K562 (cell line): ENCODE measurements around the gene LRRC37A3. TPM values are rescaled to one million over a fixed set of nuclear protein-coding genes. Genes with fewer than 3 reads are reported as not detected.
"Not testable (repeated sequence)": the region's sequence is repeated elsewhere in the genome, so short reads cannot be mapped to it uniquely, and the experiment has no call there.

Experiments used
- ATAC-seq: fragments of 200-7000 bp; cut with Tn5 transposase; 3 replicates; pipeline ENCODE4 v1.9.1; 2020; ENCODE audit warnings: moderate library complexity
- BruUV-seq: library from RNA; stranded (reverse); fragments of 400-500 nt; replicated peaks from 2 replicates; lab custom pipeline; 2021; lab: Mats Ljungman, UMichigan
- CTCF ChIA-PET: fragments of 300-600 bp; formaldehyde crosslinking; extraction: SDS; loops from one replicate; lab custom pipeline; 2021; ENCODE audit warnings: low intra/inter-chr PET ratio; lab: Yijun Ruan, JAX
- POLR2A ChIA-PET: fragments of 300-600, 350-650 bp; sonication (Branson Sonifier 250); formaldehyde crosslinking; extraction: SDS; loops from one replicate; lab custom pipeline; 2021; ENCODE audit warnings: antibody characterized with exemption, inconsistent platforms; lab: Yijun Ruan, JAX
- DNase-seq, 4 experiments: peaks; one replicate each; pipeline versions ENCODE4 v3.0.0 to v3.0.0-alpha.2; 2011 to 2018; ENCODE audit warnings: low spot score in 3 of 4, mixed read lengths in 3 of 4; ENCODE audit errors: extremely low read depth in 1 of 4
- FAIRE-seq: peaks from 2 replicates; lab custom pipeline; 2011; peaks lifted over from hg19 to GRCh38; lab: Jason Lieb, UNC
- H2AFZ ChIP-seq: 2 replicates; pipeline ENCODE4 v1.6.0; 2011; ENCODE audit warnings: low read depth, low read length, control low read depth, inconsistent platforms
- H3K27ac ChIP-seq: fragments of 200-600 bp; 3 replicates; pipeline ENCODE4 v1.8.0; 2011; ENCODE audit warnings: low read depth, mild to moderate bottlenecking, control low read depth, inconsistent platforms, low read length, moderate library complexity, mixed read lengths; ENCODE audit errors: extremely low read depth
- H3K27me3 ChIP-seq, 2 experiments: fragments of 300-600 bp in 1 of 2; 2 replicates in 1 of 2; 3 replicates in 1 of 2; pipeline versions ENCODE4 v1.6.0 to v1.8.0; 2011; ENCODE audit warnings: inconsistent platforms in 2 of 2, low read length in 2 of 2, mild to moderate bottlenecking in 1 of 2, mixed read lengths in 1 of 2, moderate library complexity in 1 of 2; ENCODE audit not compliant: control insufficient read depth in 2 of 2, insufficient read depth in 2 of 2
- H3K36me3 ChIP-seq: fragments of 300-600 bp; 3 replicates; pipeline ENCODE4 v1.8.0; 2011; ENCODE audit warnings: mild to moderate bottlenecking, low read length, inconsistent platforms; ENCODE audit not compliant: control insufficient read depth, insufficient read depth
- H3K4me1 ChIP-seq, 2 experiments: fragments of 200-600 bp in 1 of 2; replicated peaks in 1 of 2; 2 replicates in 1 of 2; 3 replicates in 1 of 2; pipeline versions ENCODE4 v1.5.1 to v1.8.0; 2011; ENCODE audit warnings: inconsistent platforms in 2 of 2, low read length in 2 of 2, mild to moderate bottlenecking in 1 of 2, mixed read lengths in 1 of 2, moderate library complexity in 1 of 2; ENCODE audit not compliant: control insufficient read depth in 2 of 2, insufficient read depth in 2 of 2
- H3K4me2 ChIP-seq: 2 replicates; pipeline ENCODE4 v1.6.1; 2011; ENCODE audit warnings: low read length, control low read depth, inconsistent platforms, mixed read lengths; ENCODE audit not compliant: insufficient read depth
- H3K4me3 ChIP-seq: fragments of 200-600 bp; sonication (generic), shearing (Covaris generic); 2 replicates; pipeline ENCODE4 v1.5.1; 2016; ENCODE audit warnings: control low read depth, inconsistent platforms
- H3K79me2 ChIP-seq: fragments of 200-600 bp; 3 replicates; pipeline ENCODE4 v1.8.0; 2011; ENCODE audit warnings: low read length, inconsistent platforms; ENCODE audit not compliant: control insufficient read depth, insufficient read depth
- H3K9ac ChIP-seq, 2 experiments: 2 replicates each; pipeline versions ENCODE4 v1.6.0 to v1.6.1; 2011; ENCODE audit warnings: low read depth in 2 of 2, low read length in 2 of 2, control low read depth in 1 of 2, inconsistent platforms in 1 of 2, mild to moderate bottlenecking in 1 of 2, mixed read lengths in 1 of 2; ENCODE audit not compliant: insufficient read depth in 1 of 2
- H3K9me1 ChIP-seq: one replicate; pipeline ENCODE4 v1.6.0; 2011; ENCODE audit warnings: inconsistent platforms, mild to moderate bottlenecking, low read length, moderate library complexity; ENCODE audit not compliant: control insufficient read depth, insufficient read depth
- H3K9me3 ChIP-seq: replicated peaks from 2 replicates; pipeline ENCODE4 v1.5.1; 2011; ENCODE audit warnings: low read depth, low read length, inconsistent platforms; ENCODE audit not compliant: control insufficient read depth, insufficient read depth
- H4K20me1 ChIP-seq: replicated peaks from 2 replicates; pipeline ENCODE4 v1.6.1; 2011; ENCODE audit warnings: low read length, inconsistent platforms, mixed read lengths; ENCODE audit not compliant: control insufficient read depth, insufficient read depth
- ARNT ChIP-seq, 2 experiments: fragments of 450-650 bp; IDR thresholded peaks; 2 replicates each; pipeline ENCODE4 v1.6.1; 2016; ENCODE audit warnings: mild to moderate bottlenecking in 1 of 2
- CBFA2T3 ChIP-seq: fragments of 450-650 bp; IDR thresholded peaks from 2 replicates; pipeline ENCODE4 v1.6.1; 2017
- CXXC5 ChIP-seq: fragments of 250-450 bp; sonication (Bioruptor Pico); IDR thresholded peaks from 2 replicates; pipeline ENCODE4 v1.8.0; 2022; ENCODE audit warnings: inconsistent platforms, mild to moderate bottlenecking, moderate library complexity
- ELF1 ChIP-seq: fragments of 200-800 bp; sonication (Bioruptor generic); IDR thresholded peaks from 2 replicates; pipeline ENCODE4 v1.6.1; 2016; ENCODE audit warnings: missing genetic modification characterization, missing compliant biosample characterization
- HLTF ChIP-seq: fragments of 450-650 bp; IDR thresholded peaks from 2 replicates; pipeline ENCODE4 v1.6.1; 2016
- LEF1 ChIP-seq: fragments of 450-650 bp; IDR thresholded peaks from 2 replicates; pipeline ENCODE4 v1.6.1; 2016; ENCODE audit warnings: mild to moderate bottlenecking
- MAFG ChIP-seq: fragments of 450-650 bp; conservative IDR thresholded peaks from 2 replicates; pipeline ENCODE4 v1.6.1; 2016; ENCODE audit warnings: missing genetic modification characterization, missing compliant biosample characterization
- MEF2A ChIP-seq: IDR thresholded peaks from 2 replicates; pipeline ENCODE4 v1.6.1; 2011; ENCODE audit warnings: low read depth, mild to moderate bottlenecking, low read length, moderate library complexity; ENCODE audit not compliant: control insufficient read depth
- NBN ChIP-seq: fragments of 450-650 bp; IDR thresholded peaks from 2 replicates; pipeline ENCODE4 v1.6.1; 2016; ENCODE audit warnings: low read depth, mild to moderate bottlenecking
- NR2C1 ChIP-seq, 2 experiments: fragments of 450-650 bp; IDR thresholded peaks; 2 replicates each; pipeline ENCODE4 v1.6.1; 2017; ENCODE audit warnings: mild to moderate bottlenecking in 2 of 2, antibody characterized with exemption in 1 of 2, inconsistent platforms in 1 of 2, missing compliant biosample characterization in 1 of 2, missing genetic modification characterization in 1 of 2
- POLR2A ChIP-seq: fragments of 450-650 bp; conservative IDR thresholded peaks from 2 replicates; pipeline ENCODE4 v1.6.1; 2016
- POLR2AphosphoS5 ChIP-seq: IDR thresholded peaks from 2 replicates; pipeline ENCODE4 v1.6.1; 2011; ENCODE audit warnings: mild to moderate bottlenecking, low read depth, low read length, moderate library complexity; ENCODE audit not compliant: control insufficient read depth, insufficient read depth
- RCOR1 ChIP-seq, 2 experiments: IDR thresholded peaks; 2 replicates each; pipeline ENCODE4 v1.6.1; 2012; ENCODE audit warnings: low read depth in 2 of 2, low read length in 2 of 2, borderline replicate concordance in 1 of 2, improper control_type of control experiment in 1 of 2
- TAF9B ChIP-seq: fragments of 450-650 bp; IDR thresholded peaks from 2 replicates; pipeline ENCODE4 v1.6.1; 2018; ENCODE audit warnings: mild to moderate bottlenecking; ENCODE audit not compliant: partially characterized antibody
- ZFX ChIP-seq: sonication (generic); formaldehyde crosslinking; IDR thresholded peaks from 2 replicates; pipeline ENCODE4 v1.8.0; 2022; ENCODE audit warnings: mild to moderate bottlenecking, missing genetic modification reagents, moderate library complexity
- WGBS: fragments of 100-300 bp; shearing (Covaris generic); methylation state at CpG from one replicate; pipeline ENCODE4 v1.1.6; 2016; ENCODE audit warnings: low coverage, mixed read lengths; ENCODE audit not compliant: insufficient coverage; ENCODE audit errors: missing lambda C conversion rate; 5-methylcytosine and 5-hydroxymethylcytosine counted together
- in situ Hi-C: fragments of 300-500 bp; cut with MboI; formaldehyde crosslinking; loops from 4 replicates; pipeline ENCODE4 v1.15.0; 2018; ENCODE audit warnings: inconsistent platforms, mixed read lengths
- intact Hi-C: fragments of 100-400 bp; cut with micrococcal nuclease; formaldehyde crosslinking; loops from 2 replicates; pipeline ENCODE4 v1.14.2; 2022
- polyA plus RNA-seq, 8 experiments: library from polyadenylated mRNA; depleted of rRNA in 4 of 8; stranded (reverse) in 5 of 8; unstranded in 3 of 8; fragments of >200 nt; fragmentation: Nextera tagmentation in 2 of 8; fragmentation: Illumina TruSeq in 1 of 8; extraction: Ambion mirVana in 2 of 8; extraction: Trizol in 1 of 8; gene quantifications; 2 replicates each; pipeline versions ENCODE4 v1.2.1 to v1.2.3, GENCODE V29; 2011 to 2014; ENCODE audit warnings: inconsistent platforms in 1 of 8, missing spikeins in 1 of 8
- total RNA-seq, 7 experiments: library from RNA; depleted of rRNA in 6 of 7; stranded (reverse); fragments of >200 nt in 6 of 7; fragmentation: Illumina TruSeq in 2 of 7; extraction: Trizol in 2 of 7; gene quantifications; 2 replicates each; pipeline versions ENCODE4 v1.2.1 to v1.2.3, GENCODE V29; 2011 to 2021; ENCODE audit warnings: low replicate concordance in 1 of 7
- TF ChIP-seq, protein P1 (sequence below): conservative IDR thresholded peaks from 2 replicates; pipeline ENCODE4 v1.6.1; 2011; ENCODE audit warnings: low read depth, mild to moderate bottlenecking, low read length; ENCODE audit not compliant: control insufficient read depth
- TF ChIP-seq, protein P2 (sequence below): fragments of 200-800 bp; sonication (Bioruptor generic); IDR thresholded peaks from 2 replicates; pipeline ENCODE4 v1.6.1; 2017; ENCODE audit warnings: missing genetic modification characterization, missing compliant biosample characterization
- TF ChIP-seq, protein P3 (sequence below), 2 experiments: fragments of 200-800 bp in 1 of 2; sonication (Bioruptor generic) in 1 of 2; sonication (generic) in 1 of 2; formaldehyde crosslinking in 1 of 2; IDR thresholded peaks in 1 of 2; conservative IDR thresholded peaks in 1 of 2; 2 replicates each; pipeline versions ENCODE4 v1.5.0 to v1.6.1; 2016 to 2020; ENCODE audit warnings: missing compliant biosample characterization in 1 of 2, missing genetic modification characterization in 1 of 2, missing genetic modification reagents in 1 of 2

Gene LRRC37A3
- total and polyA plus RNA-seq, 9 of the 15 experiments (the other 6 are each of a cell fraction or from before 2014, with no cell fraction given) = 0.14 to 5.9 (median 2.2) TPM

DNA sequence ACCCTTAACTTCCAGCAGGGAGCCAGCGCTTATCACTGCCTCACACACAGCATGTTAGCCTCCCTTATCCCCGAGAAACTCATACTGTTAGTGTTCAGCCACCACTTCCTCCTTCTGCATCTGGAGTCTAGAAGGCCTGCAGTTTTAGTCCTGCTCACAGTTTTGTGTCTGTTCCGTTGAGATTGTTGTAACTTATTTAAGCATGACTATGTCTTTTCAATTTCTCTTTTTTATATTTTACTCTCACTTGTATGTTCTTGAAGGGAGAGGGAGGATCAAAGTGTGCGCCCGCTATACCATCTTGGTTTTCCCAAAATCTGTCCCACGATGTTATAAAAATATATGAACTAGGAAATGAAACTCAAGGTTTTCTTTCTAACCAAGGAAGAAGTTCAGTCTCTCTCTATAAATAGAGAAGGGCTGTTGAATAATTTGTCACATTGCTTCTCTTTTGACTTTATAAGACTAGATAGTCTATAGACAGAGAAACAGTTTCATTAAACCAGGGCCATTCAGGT is 3.8 kb upstream of the LRRC37A3 start:
- H3K4me3 ChIP-seq; H3K9me1 ChIP-seq; H3K9me3 ChIP-seq; H3K36me3 ChIP-seq; H3K27me3 ChIP-seq; intact Hi-C loops; in situ Hi-C loops; H3K79me2 ChIP-seq; H4K20me1 ChIP-seq; TF ChIP-seq NR2C1 (IDR thresholded peaks at IDR 0.05): not testable (repeated sequence)
- Histone ChIP-seq H3K4me2 (peak overlapping the region; percentile 49; the same call in 1 of the 2 replicates), H3K27ac (peak overlapping the region; percentile 91), H3K9ac (peak overlapping the region in 1 of 2 experiments; percentile 69; a peak in 2 of 4 replicates), H2AFZ (peak overlapping the region; percentile 42; the same call in 1 of the 2 replicates), H3K4me1 (peaks cover 37 to 40% of the 10 kb centered on the region in 2 experiments)
- WGBS = 0% methylated on average over 6 of the region's 6 CpGs
- FAIRE-seq = peak; percentile 90
- TSS peak; percentile 61 for BruUV-seq
- CTCF ChIA-PET = interaction anchor here (0.7 kb wide), 1 partner anchor 39 kb away, joined by 3 read pairs; no protein-coding TSS in a partner anchor
- peak; percentile 76 to 93 (median 78) for DNase-seq
- ATAC-seq = peak; percentile 70
- POLR2A ChIA-PET = interaction anchor here (0.7 to 1.5 kb wide), 2 partner anchors 14 to 18 kb away, joined by 3 to 5 read pairs; no protein-coding TSS in a partner anchor
- TF ChIP-seq MEF2A = 0 out of 2 replicates have a peak, but pooled peaks have one; percentile 37
- peak; percentile 56; the same call in 1 of the 2 replicates for TF ChIP-seq CXXC5 (CRISPR knock-in tag)
- 0 out of 2 replicates have a peak, but pooled peaks have one; percentile 34 for TF ChIP-seq NR2C1 (tag; IDR thresholded peaks at IDR 0.05)
- TF ChIP-seq, protein P1, sequence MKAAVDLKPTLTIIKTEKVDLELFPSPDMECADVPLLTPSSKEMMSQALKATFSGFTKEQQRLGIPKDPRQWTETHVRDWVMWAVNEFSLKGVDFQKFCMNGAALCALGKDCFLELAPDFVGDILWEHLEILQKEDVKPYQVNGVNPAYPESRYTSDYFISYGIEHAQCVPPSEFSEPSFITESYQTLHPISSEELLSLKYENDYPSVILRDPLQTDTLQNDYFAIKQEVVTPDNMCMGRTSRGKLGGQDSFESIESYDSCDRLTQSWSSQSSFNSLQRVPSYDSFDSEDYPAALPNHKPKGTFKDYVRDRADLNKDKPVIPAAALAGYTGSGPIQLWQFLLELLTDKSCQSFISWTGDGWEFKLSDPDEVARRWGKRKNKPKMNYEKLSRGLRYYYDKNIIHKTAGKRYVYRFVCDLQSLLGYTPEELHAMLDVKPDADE = peak; percentile 69; the same call in 1 of the 2 replicates
- peak; percentile 99 for TF ChIP-seq CBFA2T3
- TF ChIP-seq ELF1 (tag) = peak; percentile 72
- peak; percentile 92 for TF ChIP-seq POLR2AphosphoS5
- peak; percentile 51; the same call in 1 of the 2 replicates for TF ChIP-seq NBN
- TF ChIP-seq MAFG (tag) = peak; percentile 78
- peak; percentile 95 for TF ChIP-seq LEF1
- peak; percentile 44; the same call in 1 of the 2 replicates for TF ChIP-seq POLR2A
- TF ChIP-seq, protein P2, sequence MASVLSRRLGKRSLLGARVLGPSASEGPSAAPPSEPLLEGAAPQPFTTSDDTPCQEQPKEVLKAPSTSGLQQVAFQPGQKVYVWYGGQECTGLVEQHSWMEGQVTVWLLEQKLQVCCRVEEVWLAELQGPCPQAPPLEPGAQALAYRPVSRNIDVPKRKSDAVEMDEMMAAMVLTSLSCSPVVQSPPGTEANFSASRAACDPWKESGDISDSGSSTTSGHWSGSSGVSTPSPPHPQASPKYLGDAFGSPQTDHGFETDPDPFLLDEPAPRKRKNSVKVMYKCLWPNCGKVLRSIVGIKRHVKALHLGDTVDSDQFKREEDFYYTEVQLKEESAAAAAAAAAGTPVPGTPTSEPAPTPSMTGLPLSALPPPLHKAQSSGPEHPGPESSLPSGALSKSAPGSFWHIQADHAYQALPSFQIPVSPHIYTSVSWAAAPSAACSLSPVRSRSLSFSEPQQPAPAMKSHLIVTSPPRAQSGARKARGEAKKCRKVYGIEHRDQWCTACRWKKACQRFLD (CRISPR knock-in tag) = peak; percentile 81; the same call in 1 of the 2 replicates
- TF ChIP-seq RCOR1 (IDR thresholded peaks at IDR 0.05; ENCODE audit: borderline replicate concordance in 1 of 2, low read depth in 2 of 2, low read length in 2 of 2) = peak in 1 of 2 experiments; percentile 33; a peak in 1 of 4 replicates
- peak; percentile 39 for TF ChIP-seq TAF9B
- TF ChIP-seq ZFX = peak; percentile 32; the same call in 1 of the 2 replicates
- peak; percentile 66; the same call in 1 of the 2 replicates for TF ChIP-seq HLTF
- peak; percentile 60 to 89; a peak in 3 of 4 replicates for TF ChIP-seq ARNT (IDR thresholded peaks at IDR 0.05)
- TF ChIP-seq, protein P3, sequence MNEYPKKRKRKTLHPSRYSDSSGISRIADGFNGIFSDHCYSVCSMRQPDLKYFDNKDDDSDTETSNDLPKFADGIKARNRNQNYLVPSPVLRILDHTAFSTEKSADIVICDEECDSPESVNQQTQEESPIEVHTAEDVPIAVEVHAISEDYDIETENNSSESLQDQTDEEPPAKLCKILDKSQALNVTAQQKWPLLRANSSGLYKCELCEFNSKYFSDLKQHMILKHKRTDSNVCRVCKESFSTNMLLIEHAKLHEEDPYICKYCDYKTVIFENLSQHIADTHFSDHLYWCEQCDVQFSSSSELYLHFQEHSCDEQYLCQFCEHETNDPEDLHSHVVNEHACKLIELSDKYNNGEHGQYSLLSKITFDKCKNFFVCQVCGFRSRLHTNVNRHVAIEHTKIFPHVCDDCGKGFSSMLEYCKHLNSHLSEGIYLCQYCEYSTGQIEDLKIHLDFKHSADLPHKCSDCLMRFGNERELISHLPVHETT (CRISPR knock-in tag; conservative IDR thresholded peaks at IDR 0.05 in 1 of 2, IDR thresholded peaks at IDR 0.05 in 1 of 2) = peak in 1 of 2 experiments; percentile 85; a peak in 2 of 4 replicates
